CD14-positive monocyte (primary cell): Measurements from ENCODE around the gene TRPC6. TPM values are rescaled to one million over a fixed set of nuclear protein-coding genes. Genes with fewer than 3 reads are reported as not detected.

Experiments used
- DNase-seq, 3 donors: peaks; one replicate each; pipeline ENCODE4 v3.0.0-alpha.2; 2011 to 2022
- H2AFZ ChIP-seq: 2 replicates; pipeline ENCODE4 v1.6.0; 2012; ENCODE audit warnings: mild to moderate bottlenecking, low read depth, low read length, inconsistent platforms; ENCODE audit not compliant: insufficient read depth, poor library complexity, severe bottlenecking
- H3K27ac ChIP-seq, 2 donors: 1 replicate in 1 of 2; 2 replicates in 1 of 2; pipeline ENCODE4 v1.5.1; 2012 to 2013; ENCODE audit warnings: low read length in 2 of 2, control low read depth in 1 of 2, inconsistent platforms in 1 of 2, low read depth in 1 of 2, mild to moderate bottlenecking in 1 of 2
- H3K27me3 ChIP-seq, 2 donors: one replicate each; pipeline versions ENCODE4 v1.6.0 to v1.6.1; 2011 to 2013; ENCODE audit warnings: low read length in 2 of 2; ENCODE audit not compliant: control insufficient read depth in 2 of 2, insufficient read depth in 2 of 2
- H3K36me3 ChIP-seq, 2 donors: replicated peaks in 1 of 2; 1 replicate in 1 of 2; 2 replicates in 1 of 2; pipeline versions ENCODE4 v1.5.1 to v1.6.1; 2012 to 2013; ENCODE audit warnings: low read length in 2 of 2, control low read depth in 1 of 2, inconsistent platforms in 1 of 2, mild to moderate bottlenecking in 1 of 2; ENCODE audit not compliant: insufficient read depth in 2 of 2, control insufficient read depth in 1 of 2
- H3K4me1 ChIP-seq, 2 donors: 1 replicate in 1 of 2; 2 replicates in 1 of 2; pipeline versions ENCODE4 v1.5.1 to v1.6.1; 2012 to 2013; ENCODE audit warnings: low read length in 2 of 2, control low read depth in 1 of 2, inconsistent platforms in 1 of 2, mild to moderate bottlenecking in 1 of 2, moderate library complexity in 1 of 2; ENCODE audit not compliant: insufficient read depth in 2 of 2, control insufficient read depth in 1 of 2
- H3K4me2 ChIP-seq: replicated peaks from 2 replicates; pipeline ENCODE3; 2012; ENCODE audit warnings: low read length, moderate library complexity, mild to moderate bottlenecking; ENCODE audit not compliant: poor library complexity, severe bottlenecking; ENCODE audit errors: extremely low read depth
- H3K4me3 ChIP-seq, 3 experiments: fragments of 200-600 bp in 1 of 3; sonication (generic) in 1 of 3; replicated peaks in 1 of 3; 1 replicate in 2 of 3; 2 replicates in 1 of 3; pipeline ENCODE4 v1.5.1; 2011 to 2013; ENCODE audit warnings: low read length in 3 of 3, mild to moderate bottlenecking in 3 of 3, control low read depth in 2 of 3, low read depth in 2 of 3, inconsistent platforms in 1 of 3, moderate library complexity in 1 of 3
- H3K79me2 ChIP-seq: 2 replicates; pipeline ENCODE4 v1.6.0; 2012; ENCODE audit warnings: mild to moderate bottlenecking, control low read depth, inconsistent platforms, low read length, moderate library complexity; ENCODE audit not compliant: insufficient read depth
- H3K9ac ChIP-seq: 2 replicates; pipeline ENCODE4 v1.6.0; 2017; ENCODE audit warnings: low read length, mild to moderate bottlenecking; ENCODE audit not compliant: insufficient read depth, poor library complexity, severe bottlenecking
- H3K9me3 ChIP-seq, 2 donors: replicated peaks in 1 of 2; 1 replicate in 1 of 2; 2 replicates in 1 of 2; pipeline versions ENCODE4 v1.5.1 to v1.6.1; 2012 to 2013; ENCODE audit warnings: low read length in 2 of 2, control low read depth in 1 of 2; ENCODE audit not compliant: control insufficient read depth in 1 of 2, insufficient read depth in 1 of 2
- H4K20me1 ChIP-seq: 2 replicates; pipeline ENCODE4 v1.6.0; 2012; ENCODE audit warnings: mild to moderate bottlenecking, low read length, control low read depth, moderate library complexity; ENCODE audit not compliant: insufficient read depth
- H3K27ac Mint-ChIP-seq, 7 donors: one replicate each; pipeline ENCODE4 v1.8.0; 2020; ENCODE audit warnings: mild to moderate bottlenecking in 7 of 7, mixed read lengths in 7 of 7, moderate library complexity in 6 of 7, inconsistent platforms in 2 of 7
- H3K27me3 Mint-ChIP-seq, 3 donors: one replicate each; pipeline ENCODE4 v1.8.0; 2021 to 2022; ENCODE audit warnings: low read depth in 3 of 3, mild to moderate bottlenecking in 3 of 3, mixed read lengths in 3 of 3, moderate library complexity in 3 of 3, inconsistent platforms in 1 of 3
- H3K36me3 Mint-ChIP-seq, 2 donors: one replicate each; pipeline ENCODE4 v1.8.0; 2020; ENCODE audit warnings: mixed read lengths in 2 of 2, inconsistent platforms in 1 of 2, mild to moderate bottlenecking in 1 of 2
- H3K4me1 Mint-ChIP-seq: one replicate; pipeline ENCODE4 v1.8.0; 2020; ENCODE audit warnings: mild to moderate bottlenecking, mixed read lengths
- H3K4me3 Mint-ChIP-seq, 2 donors: one replicate each; pipeline ENCODE4 v1.8.0; 2020; ENCODE audit warnings: mild to moderate bottlenecking in 2 of 2, mixed read lengths in 2 of 2, moderate library complexity in 1 of 2
- H3K9me3 Mint-ChIP-seq, 7 donors: one replicate each; pipeline ENCODE4 v1.8.0; 2020 to 2022; ENCODE audit warnings: mixed read lengths in 7 of 7, mild to moderate bottlenecking in 6 of 7, moderate library complexity in 6 of 7, inconsistent platforms in 2 of 7
- CTCF ChIP-seq: fragments of 200-600 bp; IDR thresholded peaks from one replicate; pipeline ENCODE4 v1.8.0; 2022; ENCODE audit warnings: antibody characterized with exemption, mild to moderate bottlenecking
- WGBS: methylation state at CpG from one replicate; pipeline ENCODE4 v1.1.5; 2013; ENCODE audit warnings: missing lambda C conversion rate; ENCODE audit not compliant: insufficient coverage; 5-methylcytosine and 5-hydroxymethylcytosine counted together
- intact Hi-C, 2 donors: fragments of 100-400 bp; cut with micrococcal nuclease; formaldehyde crosslinking; loops; one replicate each; pipeline versions ENCODE4 v1.15.0 to v1.15.1; 2023
- polyA plus RNA-seq, 3 donors: library from polyadenylated mRNA; depleted of rRNA in 1 of 3; unstranded in 2 of 3; stranded (reverse) in 1 of 3; fragments of 300-500 nt in 2 of 3; fragments of >200 nt in 1 of 3; fragmentation: Illumina TruSeq in 2 of 3; gene quantifications; 1 replicate in 2 of 3; 2 replicates in 1 of 3; pipeline ENCODE4 v1.2.3, GENCODE V29; 2012 to 2021

The TRPC6 gene
- polyA plus RNA-seq, 3 donors = 0.01 TPM; not detected in 2

DNA sequence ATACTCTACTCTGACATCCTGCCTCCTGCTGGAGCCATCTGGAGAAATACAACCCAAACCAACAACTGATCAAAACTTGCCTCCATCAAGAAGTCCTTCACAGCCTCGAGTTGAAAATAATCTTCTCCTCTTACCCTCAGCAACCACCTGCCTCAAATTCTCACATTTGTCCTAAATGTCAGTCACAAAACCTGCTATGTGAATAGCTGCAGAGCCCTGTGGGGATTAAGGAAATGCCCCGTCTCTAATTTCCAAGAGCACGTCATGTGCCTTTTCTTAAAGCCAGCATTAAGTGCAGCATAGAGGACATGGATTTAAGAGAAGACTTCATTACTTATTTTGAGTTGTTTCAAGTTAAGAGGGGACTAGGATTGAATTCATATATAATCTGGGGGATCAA lies 105.9 kb downstream of the TRPC6 start:
- 92% methylated on average over 2 of the region's 3 CpGs for WGBS
- H4K20me1 ChIP-seq = no peaks in the 10 kb centered on the region
- intact Hi-C loops = no loop called here
- H3K4me2 ChIP-seq = no peak overlapping the region
- no peaks in the 10 kb centered on the region for H3K27me3 ChIP-seq
- no peaks in the 10 kb centered on the region for H3K9me3 ChIP-seq
- no peak overlapping the region for H3K9ac ChIP-seq
- no peaks in the 10 kb centered on the region for H3K36me3 ChIP-seq
- DNase-seq = no peak
- no peak overlapping the region for H3K27ac ChIP-seq
- H3K36me3 Mint-ChIP-seq = no peaks in the 10 kb centered on the region
- no peaks in the 10 kb centered on the region for H3K79me2 ChIP-seq
- H3K9me3 Mint-ChIP-seq = peaks cover 0 to 2% (median 0%) of the 10 kb centered on the region in 7 donors
- no peaks in the 10 kb centered on the region for H3K4me1 Mint-ChIP-seq
- H2AFZ ChIP-seq = no peak overlapping the region
- no peak overlapping the region for H3K27ac Mint-ChIP-seq
- no peaks in the 10 kb centered on the region for H3K4me1 ChIP-seq
- no peak for TF ChIP-seq CTCF
- no peak overlapping the region for H3K4me3 Mint-ChIP-seq
- no peak overlapping the region for H3K4me3 ChIP-seq
- peaks cover 0 to 1% (median 0%) of the 10 kb centered on the region in 3 donors for H3K27me3 Mint-ChIP-seq

- H3K4me1 Mint-ChIP-seq = no peaks in the 10 kb centered on the region
- WGBS = 91% methylated on average over 5 of the region's 6 CpGs
- no peak overlapping the region for H3K9ac ChIP-seq
- no peaks in the 10 kb centered on the region for H3K36me3 Mint-ChIP-seq
- intact Hi-C loops = no loop called here
- H3K4me1 ChIP-seq = no peaks in the 10 kb centered on the region
- no peak for TF ChIP-seq CTCF
- no peak overlapping the region for H3K27ac Mint-ChIP-seq
- H3K36me3 ChIP-seq = no peaks in the 10 kb centered on the region
- H3K27ac ChIP-seq = no peak overlapping the region
- no peaks in the 10 kb centered on the region for H3K27me3 ChIP-seq
- no peak overlapping the region for H3K4me2 ChIP-seq
- no peaks in the 10 kb centered on the region for H3K27me3 Mint-ChIP-seq
- H3K9me3 Mint-ChIP-seq = peaks cover 0 to 2% (median 0%) of the 10 kb centered on the region in 7 donors
- H3K79me2 ChIP-seq = no peaks in the 10 kb centered on the region
- H3K9me3 ChIP-seq = no peaks in the 10 kb centered on the region
- H2AFZ ChIP-seq = no peak overlapping the region
- no peak overlapping the region for H3K4me3 ChIP-seq
- DNase-seq = no peak
- no peak overlapping the region for H3K4me3 Mint-ChIP-seq
- no peaks in the 10 kb centered on the region for H4K20me1 ChIP-seq
Observed at GRCh38 chr11:101476191-101476590, 107.6 kb downstream of the TRPC6 start.
